WERI-Rb-1 (cell line): ENCODE data around the gene CHDH.

Source experiments
- DNase-seq: peaks from one replicate; pipeline ENCODE4 v3.0.0-alpha.2; 2020
- H3K27ac ChIP-seq: fragments of 250-450 bp; sonication (Bioruptor Pico); 2 replicates; pipeline ENCODE4 v1.5.1; 2020; ENCODE audit warnings: mild to moderate bottlenecking, moderate library complexity
- H3K27me3 ChIP-seq: fragments of 250-450 bp; sonication (Bioruptor Pico); 2 replicates; pipeline ENCODE4 v1.5.1; 2021; ENCODE audit warnings: mild to moderate bottlenecking, low read depth, moderate library complexity; ENCODE audit not compliant: insufficient read depth, severe bottlenecking
- H3K36me3 ChIP-seq: fragments of 250-450 bp; sonication (Bioruptor Pico); 2 replicates; pipeline ENCODE4 v1.5.1; 2020; ENCODE audit warnings: mild to moderate bottlenecking, moderate library complexity
- H3K4me3 ChIP-seq: 2 replicates; pipeline ENCODE4 v1.5.1; 2011; ENCODE audit warnings: low read depth, mild to moderate bottlenecking, control low read depth, low read length
- H3K9me3 ChIP-seq: fragments of 250-450 bp; sonication (Bioruptor Pico); 2 replicates; pipeline ENCODE4 v1.5.1; 2021; ENCODE audit warnings: mild to moderate bottlenecking, moderate library complexity; ENCODE audit not compliant: severe bottlenecking
- CTCF ChIP-seq: IDR thresholded peaks from 2 replicates; pipeline ENCODE4 v1.5.1; 2011; ENCODE audit warnings: low read depth, mild to moderate bottlenecking, control low read depth, inconsistent platforms, low read length

The CHDH gene

GRCh38 chr3:53803816-53804695, 42.2 kb downstream of the CHDH start:
- DNase-seq = no peak

DNA sequence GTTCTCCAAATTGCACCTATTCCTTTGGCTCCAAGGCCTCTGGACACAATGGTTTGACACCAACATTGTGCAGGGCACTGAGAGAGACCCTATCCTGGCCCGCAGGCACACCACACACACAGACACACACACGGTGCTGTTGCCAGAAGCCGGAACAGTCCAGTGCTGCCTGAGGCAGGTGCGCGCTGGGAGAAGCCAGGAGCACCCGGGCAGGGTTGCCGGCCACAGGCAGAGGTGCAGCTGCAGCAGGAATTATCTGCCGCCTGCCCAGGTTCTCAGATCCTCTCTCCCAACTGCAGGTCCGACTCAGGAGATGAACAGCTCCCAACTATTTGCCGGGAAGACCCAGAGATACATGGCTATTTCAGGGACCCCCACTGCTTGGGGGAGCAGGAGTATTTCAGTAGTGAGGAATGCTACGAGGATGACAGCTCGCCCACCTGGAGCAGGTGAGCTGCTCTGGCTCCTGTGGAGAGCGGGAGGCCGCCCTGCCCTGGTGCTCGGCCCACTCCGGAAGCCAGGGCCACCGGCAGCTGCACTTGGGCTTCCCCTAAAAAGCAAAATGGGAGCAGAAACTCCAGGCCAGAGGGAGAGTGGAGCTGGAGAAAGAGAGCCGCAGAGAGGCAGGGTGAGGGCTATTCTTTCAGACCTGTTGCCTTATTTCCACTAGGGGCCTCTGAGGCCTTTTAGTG, 42.9 kb downstream of the CHDH start:
- Histone ChIP-seq H3K27me3 (no peaks in the 10 kb centered on the region), H3K9me3 (no peaks in the 10 kb centered on the region), H3K36me3 (no peaks in the 10 kb centered on the region), H3K4me3 (no peak overlapping the region), H3K27ac (no peak overlapping the region)
- no peak for TF ChIP-seq CTCF
- no peak for DNase-seq

More at GRCh38 chr3:53803816-53804695, 42.2 kb downstream of the CHDH start:
- Histone ChIP-seq H3K27me3 (no peaks in the 10 kb centered on the region), H3K4me3 (no peak overlapping the region), H3K36me3 (no peaks in the 10 kb centered on the region), H3K9me3 (no peaks in the 10 kb centered on the region), H3K27ac (no peak overlapping the region)
- TF ChIP-seq CTCF = 0 out of 2 replicates have a peak, but pooled peaks have one; percentile 4

DNA sequence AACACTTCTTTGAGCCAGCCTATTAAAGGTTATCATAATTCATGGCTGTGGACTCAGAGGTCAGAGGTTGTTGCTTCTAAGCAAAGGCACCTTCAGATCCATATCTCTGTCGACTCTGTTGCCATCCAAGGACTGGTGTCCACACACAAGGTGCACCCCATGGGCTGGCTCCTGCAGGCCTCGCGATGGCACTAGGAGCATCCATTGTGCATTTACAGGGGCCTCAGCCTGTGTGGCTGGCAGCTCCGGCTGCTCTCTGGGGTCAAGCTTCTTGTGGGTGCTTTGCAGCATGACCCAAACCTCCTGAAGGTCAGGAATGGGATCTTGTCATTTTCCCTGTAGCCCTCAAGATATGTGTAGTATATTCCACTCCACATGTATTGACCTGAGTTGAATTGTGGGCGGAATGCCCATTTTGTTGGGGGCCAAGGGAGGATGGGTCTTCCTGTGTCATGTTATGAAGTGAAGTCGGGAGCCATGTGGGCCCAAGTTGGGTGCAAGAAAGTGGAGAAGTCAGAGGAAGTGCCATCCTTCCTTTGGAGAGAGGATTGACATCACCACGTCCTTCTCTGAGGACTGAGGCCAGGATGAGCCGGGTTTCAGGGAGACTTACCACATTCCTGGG, 43.9 kb downstream of the CHDH start:
- no peak for TF ChIP-seq CTCF
- Histone ChIP-seq H3K36me3 (no peaks in the 10 kb centered on the region), H3K27ac (no peak overlapping the region), H3K9me3 (no peaks in the 10 kb centered on the region), H3K4me3 (no peak overlapping the region), H3K27me3 (no peaks in the 10 kb centered on the region)
- no peak for DNase-seq

DNA sequence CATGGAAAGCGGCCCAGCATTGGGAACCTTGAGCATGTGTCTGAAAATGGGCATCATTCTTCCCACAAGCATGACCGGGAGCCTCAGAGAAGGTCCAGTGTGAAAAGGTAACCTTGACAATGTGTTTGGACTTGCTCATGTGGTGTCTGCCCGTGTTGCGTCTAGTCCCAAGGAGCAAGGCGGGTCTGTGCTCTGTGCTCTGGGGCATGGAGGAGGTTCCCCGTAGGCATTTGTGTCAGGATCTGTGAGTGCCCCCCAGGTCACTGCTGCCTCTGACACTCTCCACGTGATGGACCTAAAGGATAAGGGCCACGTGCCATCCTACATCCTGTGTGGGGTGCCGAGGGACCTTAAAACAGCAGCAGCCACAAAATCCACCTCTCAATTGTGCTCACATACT, 44.9 kb downstream of the CHDH start:
- no peak for TF ChIP-seq CTCF
- no peak overlapping the region for H3K27ac ChIP-seq
- DNase-seq = no peak
- no peak overlapping the region for H3K4me3 ChIP-seq
- H3K9me3 ChIP-seq = no peaks in the 10 kb centered on the region
- H3K27me3 ChIP-seq = no peaks in the 10 kb centered on the region
- no peaks in the 10 kb centered on the region for H3K36me3 ChIP-seq

DNA sequence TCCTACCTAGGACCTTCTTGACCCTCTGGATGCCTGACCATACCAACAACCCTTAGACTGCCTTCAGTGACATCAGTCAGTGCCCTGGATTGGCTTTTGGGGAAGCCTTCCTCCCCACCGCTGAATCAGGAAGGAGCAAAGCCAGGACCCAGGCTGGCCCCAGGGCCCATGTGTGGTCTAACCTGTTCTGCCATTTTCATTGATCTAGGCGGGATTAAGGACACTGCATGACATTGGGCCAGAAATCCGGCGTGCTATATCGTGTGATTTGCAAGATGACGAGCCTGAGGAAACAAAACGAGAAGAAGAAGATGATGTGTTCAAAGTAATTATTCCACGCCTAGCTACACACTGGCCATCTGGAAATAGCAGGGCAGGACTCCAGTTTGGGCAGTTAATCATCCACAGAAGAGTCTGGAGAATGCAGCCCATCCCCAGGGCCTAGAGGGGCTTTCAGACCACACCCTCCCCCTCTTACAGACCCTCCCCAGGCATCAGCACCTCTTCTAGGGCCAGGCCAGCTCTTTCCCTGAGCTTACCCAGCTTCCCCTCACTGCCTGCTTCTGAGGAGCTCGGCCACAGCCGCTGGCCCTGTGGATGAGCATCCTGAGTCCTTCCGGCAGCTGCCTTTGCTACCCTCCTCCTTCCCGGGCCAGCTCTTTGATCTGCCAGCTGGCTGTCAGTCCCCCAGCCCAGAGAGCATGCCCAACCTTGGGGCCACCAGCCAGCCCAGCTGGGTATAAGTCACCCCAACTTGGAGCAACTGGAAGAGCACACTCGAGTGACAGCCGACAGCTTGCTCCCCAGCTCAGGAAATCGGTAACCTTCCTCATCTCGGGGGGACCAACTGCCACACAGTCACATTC, 45.9 kb downstream of the CHDH start:
- Histone ChIP-seq H3K4me3 (no peak overlapping the region), H3K9me3 (no peaks in the 10 kb centered on the region), H3K27ac (no peak overlapping the region), H3K36me3 (no peaks in the 10 kb centered on the region), H3K27me3 (no peaks in the 10 kb centered on the region)
- DNase-seq = no peak
- no peak for TF ChIP-seq CTCF
